SK-N-SH (cell line): ENCODE results near the gene DUSP3. TPM values are rescaled to one million over a fixed set of nuclear protein-coding genes. Genes with fewer than 3 reads are reported as not detected.

ENCODE experiments used
- CTCF ChIA-PET: fragments of 300-600, 350-600 bp; formaldehyde crosslinking; extraction: SDS; loops from one replicate; lab custom pipeline; 2021; lab: Yijun Ruan, JAX
- POLR2A ChIA-PET: fragments of 350-600 bp; sonication (Branson Sonifier 250); formaldehyde crosslinking; extraction: SDS; loops from one replicate; lab custom pipeline; 2020; ENCODE audit warnings: antibody characterized with exemption, inconsistent platforms; lab: Yijun Ruan, JAX
- DNase-seq: peaks from one replicate; pipeline ENCODE4 v3.0.0; 2012
- H2AFZ ChIP-seq: fragments of 200-600 bp; sonication (generic); 2 replicates; pipeline ENCODE4 v1.8.1; 2016; ENCODE audit warnings: antibody characterized with exemption, mild to moderate bottlenecking, low read depth
- H3F3A ChIP-seq: fragments of 200-600 bp; sonication (generic); replicated peaks from 2 replicates; pipeline ENCODE3; 2016; ENCODE audit warnings: antibody characterized with exemption, mild to moderate bottlenecking; ENCODE audit not compliant: insufficient read depth
- H3K27ac ChIP-seq, 2 experiments: fragments of 200-500 bp in 1 of 2; fragments of 200-600 bp in 1 of 2; sonication (Bioruptor generic) in 1 of 2; sonication (generic), shearing (Covaris generic) in 1 of 2; 2 replicates each; pipeline versions ENCODE4 v1.5.1 to v1.6.1; 2014 to 2016; ENCODE audit warnings: low read depth in 2 of 2, inconsistent platforms in 1 of 2, low read length in 1 of 2, mild to moderate bottlenecking in 1 of 2, mixed read lengths in 1 of 2
- H3K27me3 ChIP-seq: fragments of 200-600 bp; sonication (generic), shearing (Covaris generic); 2 replicates; pipeline ENCODE4 v1.6.1; 2016; ENCODE audit warnings: mixed run types; ENCODE audit not compliant: insufficient read depth
- H3K36me3 ChIP-seq, 2 experiments: fragments of 200-500 bp in 1 of 2; fragments of 200-600 bp in 1 of 2; sonication (Bioruptor generic) in 1 of 2; sonication (generic) in 1 of 2; replicated peaks in 1 of 2; 2 replicates each; pipeline versions ENCODE3 to v1.5.1; 2014 to 2016; ENCODE audit warnings: low read length in 1 of 2, mild to moderate bottlenecking in 1 of 2; ENCODE audit not compliant: insufficient read depth in 2 of 2, control insufficient read depth in 1 of 2
- H3K4me1 ChIP-seq, 2 experiments: fragments of 200-500 bp in 1 of 2; fragments of 200-600 bp in 1 of 2; sonication (Bioruptor generic) in 1 of 2; sonication (generic), shearing (Covaris generic) in 1 of 2; 2 replicates each; pipeline versions ENCODE4 v1.5.1 to v1.6.1; 2014 to 2016; ENCODE audit warnings: low read depth in 1 of 2, low read length in 1 of 2, mixed run types in 1 of 2; ENCODE audit not compliant: insufficient read depth in 2 of 2, control insufficient read depth in 1 of 2
- H3K4me2 ChIP-seq: fragments of 200-600 bp; sonication (generic), shearing (Covaris generic); 2 replicates; pipeline ENCODE4 v1.6.1; 2017; ENCODE audit warnings: mixed run types
- H3K4me3 ChIP-seq, 2 experiments: fragments of 200-500 bp in 1 of 2; fragments of 200-600 bp in 1 of 2; sonication (Bioruptor generic) in 1 of 2; sonication (generic), shearing (Covaris generic) in 1 of 2; 2 replicates each; pipeline versions ENCODE4 v1.5.1 to v1.8.1; 2014 to 2016; ENCODE audit warnings: low read depth in 2 of 2, inconsistent platforms in 1 of 2, low read length in 1 of 2, mild to moderate bottlenecking in 1 of 2, mixed read lengths in 1 of 2, moderate library complexity in 1 of 2
- H3K79me2 ChIP-seq: fragments of 200-600 bp; sonication (generic); 2 replicates; pipeline ENCODE4 v1.8.1; 2017; ENCODE audit warnings: mild to moderate bottlenecking; ENCODE audit not compliant: insufficient read depth
- H3K9ac ChIP-seq: fragments of 200-600 bp; sonication (generic); 2 replicates; pipeline ENCODE4 v1.6.1; 2017; ENCODE audit warnings: mixed run types
- H3K9me2 ChIP-seq: fragments of 200-600 bp; sonication (generic); 2 replicates; pipeline ENCODE4 v1.6.1; 2017; ENCODE audit warnings: mixed run types
- H3K9me3 ChIP-seq: fragments of 200-600 bp; sonication (generic); 2 replicates; pipeline ENCODE4 v1.6.1; 2017; ENCODE audit warnings: mixed run types, mild to moderate bottlenecking, moderate library complexity
- H4K20me1 ChIP-seq: fragments of 200-600 bp; sonication (generic); 2 replicates; pipeline ENCODE4 v1.6.1; 2017; ENCODE audit warnings: mild to moderate bottlenecking, mixed run types; ENCODE audit not compliant: insufficient read depth
- CHD2 ChIP-seq: fragments of 150-350 bp; IDR thresholded peaks from 2 replicates; pipeline ENCODE4 v1.6.1; 2018; ENCODE audit warnings: low read length; ENCODE audit not compliant: partially characterized antibody
- CTCF ChIP-seq: fragments of 200-600 bp; sonication (generic); IDR thresholded peaks from 2 replicates; pipeline ENCODE4 v1.6.1; 2017; ENCODE audit warnings: antibody characterized with exemption, mild to moderate bottlenecking, moderate library complexity
- EP300 ChIP-seq, 2 experiments: IDR thresholded peaks; 2 replicates each; pipeline versions ENCODE4 v1.4.0 to v1.6.1; 2012; ENCODE audit warnings: borderline replicate concordance in 1 of 2, low read depth in 1 of 2, low read length in 1 of 2
- FOXM1 ChIP-seq: IDR thresholded peaks from 2 replicates; pipeline ENCODE4 v1.4.0; 2012; ENCODE audit warnings: low read depth, mild to moderate bottlenecking
- GATA2 ChIP-seq: sonication (generic); formaldehyde crosslinking; IDR thresholded peaks from 2 replicates; pipeline ENCODE4 v1.5.0; 2020; ENCODE audit warnings: mild to moderate bottlenecking, missing genetic modification reagents
- JUND ChIP-seq: IDR thresholded peaks from 2 replicates; pipeline ENCODE4 v1.4.0; 2012
- MEF2A ChIP-seq: IDR thresholded peaks from 2 replicates; pipeline ENCODE4 v1.4.0; 2012; ENCODE audit warnings: low read depth, borderline replicate concordance
- PBX3 ChIP-seq: IDR thresholded peaks from 2 replicates; pipeline ENCODE4; 2012
- RAD21 ChIP-seq: IDR thresholded peaks from 2 replicates; pipeline ENCODE4 v1.6.1; 2012; ENCODE audit warnings: mild to moderate bottlenecking, low read length
- RXRA ChIP-seq: IDR thresholded peaks from 2 replicates; pipeline ENCODE4 v1.4.0; 2012; ENCODE audit warnings: low read depth, mild to moderate bottlenecking, borderline replicate concordance
- SIN3A ChIP-seq: IDR thresholded peaks from 2 replicates; pipeline ENCODE4 v1.6.1; 2012; ENCODE audit warnings: low read depth, mild to moderate bottlenecking, low read length, moderate library complexity, borderline replicate concordance
- TCF12 ChIP-seq: IDR thresholded peaks from 2 replicates; pipeline ENCODE4 v1.4.0; 2012
- TEAD4 ChIP-seq: IDR thresholded peaks from 2 replicates; pipeline ENCODE4 v1.4.0; 2012; ENCODE audit warnings: mild to moderate bottlenecking, borderline replicate concordance; ENCODE audit not compliant: insufficient read depth
- USF2 ChIP-seq: fragments of 150-350 bp; IDR thresholded peaks from 2 replicates; pipeline ENCODE4 v1.6.1; 2017; ENCODE audit warnings: antibody characterized with exemption, low read length, low read depth, borderline replicate concordance
- YY1 ChIP-seq: IDR thresholded peaks from 2 replicates; pipeline ENCODE4 v1.4.0; 2012; ENCODE audit warnings: low read depth, mild to moderate bottlenecking
- ZBTB33 ChIP-seq: IDR thresholded peaks from 2 replicates; pipeline ENCODE4 v1.4.0; 2012; ENCODE audit warnings: low read depth, borderline replicate concordance
- WGBS: methylation state at CpG from one replicate; pipeline ENCODE4 v1.1.6; 2017; ENCODE audit warnings: low lambda C conversion rate; 5-methylcytosine and 5-hydroxymethylcytosine counted together
- polyA plus RNA-seq, 3 experiments: library from polyadenylated mRNA; depleted of rRNA; stranded (reverse); fragments of >200 nt; gene quantifications; 2 replicates each; pipeline ENCODE4 v1.2.3, GENCODE V29; 2012

The DUSP3 gene
- polyA plus RNA-seq, 1 of the 3 experiments (the other 2 are of a cell fraction): 31.5 TPM

- TF ChIP-seq SIN3A: no peak
- TF ChIP-seq CHD2: no peak
- TF ChIP-seq YY1: peak; percentile 41; the same call in 1 of the 2 replicates
- TF ChIP-seq GATA2: no peak
- TF ChIP-seq, all 33 proteins: peak for 3
Measured at GRCh38 chr17:43791589-43791988, 12.8 kb upstream of the DUSP3 start (continued).

GRCh38 chr17:43790311-43790940 lies 11.6 kb upstream of the DUSP3 start:
- H3F3A ChIP-seq: peaks cover 13% of the 10 kb centered on the region
- no peak overlapping the region for H3K4me2 ChIP-seq
- no peaks in the 10 kb centered on the region for H3K27me3 ChIP-seq
- no peaks in the 10 kb centered on the region for H3K9me3 ChIP-seq
- H3K4me1 ChIP-seq: no peaks in the 10 kb centered on the region; a peak in 1 of 4 replicates
- H3K36me3 ChIP-seq: no peaks in the 10 kb centered on the region
- ChIA-PET POLR2A (no interaction called here), CTCF (interaction anchor here (0.9 to 2.7 kb wide), 7 partner anchors 24 to 96 kb away, joined by 3 to 10 read pairs (median 5); partner anchors contain the start of gene CD300LG)
- WGBS: 91% methylated on average over 9 of the region's 14 CpGs
- H3K9me2 ChIP-seq: no peaks in the 10 kb centered on the region
- no peaks in the 10 kb centered on the region for H3K79me2 ChIP-seq
- no peaks in the 10 kb centered on the region for H4K20me1 ChIP-seq
- no peak overlapping the region for H2AFZ ChIP-seq
- peak; percentile 17; the same call in 1 of the 2 replicates for TF ChIP-seq RAD21
- peak; percentile 26; the same call in 1 of the 2 replicates for TF ChIP-seq CTCF
- TF ChIP-seq YY1: no peak
- no peak overlapping the region for H3K27ac ChIP-seq
- no peak for DNase-seq
- no peak overlapping the region for H3K9ac ChIP-seq
- no peak overlapping the region for H3K4me3 ChIP-seq

- WGBS: 83% methylated on average over 1 of the region's 1 CpG
- H3K4me1 ChIP-seq: peaks cover 0 to 7% of the 10 kb centered on the region in 2 experiments; a peak in 2 of 4 replicates
- CTCF ChIA-PET: interaction anchor here (1.0 to 2.7 kb wide), 5 partner anchors 23 to 95 kb away, joined by 3 to 10 read pairs (median 5); partner anchors contain the start of gene CD300LG
- no peak overlapping the region for H3K27ac ChIP-seq
- H3K9ac ChIP-seq: no peak overlapping the region
- no peaks in the 10 kb centered on the region for H4K20me1 ChIP-seq
- H3K4me2 ChIP-seq: no peak overlapping the region
- no peaks in the 10 kb centered on the region for H3K9me3 ChIP-seq
- no peak overlapping the region for H2AFZ ChIP-seq
- POLR2A ChIA-PET: no interaction called here
- H3K79me2 ChIP-seq: no peaks in the 10 kb centered on the region
- no peaks in the 10 kb centered on the region for H3K27me3 ChIP-seq
- H3K36me3 ChIP-seq: no peaks in the 10 kb centered on the region
- H3K4me3 ChIP-seq: no peak overlapping the region
- DNase-seq: no peak
- H3F3A ChIP-seq: peaks cover 18% of the 10 kb centered on the region
- no peaks in the 10 kb centered on the region for H3K9me2 ChIP-seq
- TF ChIP-seq FOXM1 (no peak), PBX3 (no peak), JUND (no peak), USF2 (no peak), CTCF (no peak), GATA2 (no peak), TEAD4 (no peak), TCF12 (no peak), ZBTB33 (no peak), EP300 (IDR thresholded peaks at IDR 0.05; ENCODE audit: borderline replicate concordance in 1 of 2, low read depth in 1 of 2, low read length in 1 of 2) (no peak), MEF2A (no peak), RXRA (no peak)
Measured at GRCh38 chr17:43789482-43789881, 10.7 kb upstream of the DUSP3 start.
